GM18499 (cell line): ENCODE results near the gene COL9A3.
"Not testable (repeated sequence)": the region's sequence is repeated elsewhere in the genome, so short reads cannot be mapped to it uniquely, and the experiment has no call there.

Source experiments
- ATAC-seq: cut with Tn5 transposase; IDR thresholded peaks from one replicate; pipeline ENCODE4 v1.9.1; 2021; ENCODE audit warnings: moderate number of reproducible peaks; ENCODE audit not compliant: insufficient read depth, unreplicated experiment

The COL9A3 gene

DNA sequence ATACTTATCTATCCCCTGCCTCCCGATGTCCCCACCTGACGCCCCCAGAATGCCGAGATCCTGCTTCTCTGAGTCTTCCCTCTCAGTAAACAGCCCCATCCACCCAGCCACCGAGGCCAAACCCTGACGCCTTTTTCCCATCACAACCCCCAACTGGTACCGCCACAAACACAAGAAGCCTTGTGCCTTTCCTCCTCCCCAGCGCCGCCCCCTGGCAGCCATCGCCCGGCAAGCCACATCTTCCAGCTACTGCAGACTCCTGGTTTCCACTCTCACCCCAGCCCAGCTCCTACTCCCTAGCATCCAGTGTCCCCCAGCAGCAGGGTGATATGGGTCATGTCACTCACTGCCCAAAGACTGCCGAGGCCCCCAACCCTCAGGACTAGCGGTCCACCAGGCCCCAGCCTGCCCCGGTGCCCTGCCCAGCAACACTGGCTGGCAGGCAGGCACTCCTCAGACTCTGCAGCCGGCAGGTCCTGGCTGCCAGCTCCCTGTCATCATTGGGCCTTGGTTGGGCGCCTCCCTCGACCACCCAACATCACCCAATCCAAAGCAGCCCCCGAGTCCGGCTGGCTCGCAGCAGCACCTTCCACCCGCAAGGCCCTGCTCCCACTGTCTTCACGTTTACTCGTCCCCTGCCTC, 33.6 kb downstream of the COL9A3 start:
- ATAC-seq = no peak

- ATAC-seq = no peak
Measured at GRCh38 chr20:62852196-62852595, 35.3 kb downstream of the COL9A3 start.

DNA sequence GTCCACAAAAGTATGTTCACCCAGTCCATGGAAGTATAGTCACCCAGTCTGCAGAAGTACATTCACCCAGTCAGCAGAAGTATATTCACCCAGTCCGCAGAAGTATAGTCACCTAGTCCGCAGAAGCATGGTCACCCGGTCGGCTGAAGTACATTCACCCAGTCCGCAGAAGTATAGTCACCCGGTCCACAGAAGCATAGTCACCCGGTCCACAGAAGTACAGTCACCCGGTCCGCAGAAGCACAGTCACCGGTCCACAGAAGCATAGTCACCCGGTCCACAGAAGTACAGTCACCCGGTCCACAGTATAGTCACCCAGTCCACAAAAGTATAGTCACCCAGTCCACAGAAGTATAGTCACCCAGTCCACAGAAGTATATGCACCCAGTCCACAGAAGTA, 36.0 kb downstream of the COL9A3 start:
- no peak for ATAC-seq

DNA sequence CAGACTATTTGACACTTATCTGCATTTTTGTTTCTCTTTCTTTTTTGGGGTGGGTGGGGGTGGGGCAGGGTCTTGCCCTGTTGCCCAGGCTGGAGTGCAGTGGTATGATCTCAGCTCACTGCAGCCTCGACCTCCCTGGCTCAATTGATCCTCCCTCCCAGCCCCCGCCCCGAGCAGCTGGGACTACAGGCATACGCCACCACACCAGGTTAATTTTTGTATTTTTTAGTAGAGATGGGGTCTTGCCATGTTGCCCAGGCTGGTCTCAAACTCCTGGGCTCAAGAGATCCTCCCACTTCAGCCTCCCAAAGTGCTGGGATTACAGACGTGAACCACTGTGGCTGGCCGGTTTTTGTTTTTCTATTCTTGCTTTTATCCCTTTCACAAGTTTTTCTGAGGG, 36.5 kb downstream of the COL9A3 start:
- ATAC-seq = not testable (repeated sequence)

DNA sequence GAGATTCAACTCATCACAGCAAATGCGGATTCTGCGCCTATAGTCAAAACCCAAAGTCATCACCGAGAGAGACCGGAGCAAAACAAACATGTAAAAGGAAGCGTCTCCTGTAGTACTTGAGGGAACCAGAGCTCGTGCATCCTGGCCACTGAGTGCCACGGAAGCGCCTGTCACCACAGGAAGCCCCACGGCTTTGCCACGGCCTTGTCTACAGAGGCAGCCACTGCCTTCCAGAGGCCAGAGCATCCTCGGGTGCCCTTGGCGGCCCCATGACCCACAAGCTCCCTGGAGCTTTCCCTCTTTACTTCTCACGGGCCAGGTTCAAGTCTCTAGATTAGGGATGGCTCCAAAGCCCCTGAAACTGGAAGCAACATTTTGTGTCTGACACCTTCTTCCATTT, 37.3 kb downstream of the COL9A3 start:
- ATAC-seq = no peak

DNA sequence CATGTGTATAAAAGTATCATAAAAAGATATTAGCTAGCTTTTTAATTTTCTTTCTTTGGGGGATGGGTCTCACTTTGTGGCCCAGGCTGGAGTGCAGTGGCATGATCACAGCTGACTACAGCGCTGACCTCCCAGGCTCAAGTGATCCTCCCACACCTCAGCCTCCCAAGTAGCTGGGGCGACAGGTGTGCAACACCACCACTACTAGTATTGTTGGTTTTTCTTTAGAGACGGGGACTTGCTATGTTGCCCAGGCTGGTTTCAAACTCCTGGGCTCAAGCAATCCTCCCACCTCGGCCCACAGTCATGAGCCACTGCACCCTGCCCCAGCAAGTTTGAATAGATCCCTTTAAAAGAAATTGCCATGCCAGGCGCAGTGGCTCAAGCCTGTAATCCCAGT, 38.3 kb downstream of the COL9A3 start:
- no peak for ATAC-seq

DNA sequence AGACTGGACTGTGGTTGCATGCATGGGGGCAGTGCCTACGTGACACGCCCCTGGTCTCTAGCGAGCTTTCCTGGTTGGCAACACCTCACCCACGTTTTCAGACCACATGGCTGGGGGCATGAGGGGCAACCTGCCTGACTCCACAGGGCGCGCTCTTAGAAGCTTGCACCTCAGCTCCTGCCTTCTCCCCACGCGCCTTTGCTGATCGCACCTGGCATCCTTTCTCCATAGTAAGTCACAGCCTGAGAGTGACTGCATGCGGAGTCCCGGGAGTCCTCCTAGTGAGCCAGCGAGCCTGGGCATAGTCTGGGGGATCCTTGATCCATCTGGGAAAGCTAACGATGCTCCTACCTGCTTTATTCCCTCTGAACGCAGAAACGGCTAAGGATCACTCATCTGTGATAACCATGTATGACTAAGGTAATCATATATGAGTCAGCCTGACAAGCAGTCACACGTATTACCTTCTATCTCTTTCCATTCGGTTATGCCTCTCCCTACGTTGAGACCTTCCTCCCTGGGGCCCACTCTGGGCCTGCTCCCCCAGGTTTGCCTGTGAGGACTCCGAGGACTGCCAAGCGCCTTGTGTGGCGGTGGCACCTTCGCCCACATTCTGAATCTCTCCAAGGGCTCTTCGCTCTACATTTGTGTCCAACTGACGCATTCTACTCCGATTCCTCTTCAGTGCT, 40.2 kb downstream of the COL9A3 start:
- no peak for ATAC-seq

DNA sequence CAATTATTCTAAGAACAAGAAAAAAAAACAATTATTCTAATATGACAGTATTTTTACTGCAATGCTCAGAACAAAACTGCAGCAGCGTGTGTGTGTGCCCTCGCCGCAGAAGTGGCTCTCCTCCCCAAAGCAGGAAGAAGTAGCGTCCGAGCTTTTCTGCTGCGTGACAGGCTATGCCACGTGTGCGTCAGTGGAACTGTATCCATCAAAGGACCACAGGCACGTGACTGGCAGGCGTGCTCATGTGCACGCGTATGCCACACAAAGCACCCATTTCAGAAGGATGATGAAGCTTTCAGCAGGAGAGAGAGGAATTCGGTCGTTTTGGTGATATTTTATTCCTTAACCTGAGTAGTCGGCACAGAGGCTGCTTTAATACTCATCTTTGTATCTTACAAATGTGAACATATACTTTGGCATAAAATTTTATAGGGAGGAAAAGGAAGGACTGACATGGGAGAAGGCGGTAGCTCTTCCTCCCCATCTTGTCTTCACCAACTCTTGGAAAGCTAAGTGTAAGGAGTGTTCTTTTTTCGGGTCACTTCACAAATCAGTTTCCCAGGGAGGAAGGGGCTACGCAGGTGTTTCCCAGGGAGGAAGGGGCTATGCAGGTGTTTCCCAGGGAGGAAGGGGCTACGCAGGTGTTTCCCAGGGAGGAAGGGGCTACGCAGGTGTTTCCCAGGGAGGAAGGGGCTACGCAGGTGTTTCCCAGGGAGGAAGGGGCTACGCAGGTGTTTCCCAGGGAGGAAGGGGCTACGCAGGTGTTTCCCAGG, 41.4 kb downstream of the COL9A3 start:
- no peak for ATAC-seq

DNA sequence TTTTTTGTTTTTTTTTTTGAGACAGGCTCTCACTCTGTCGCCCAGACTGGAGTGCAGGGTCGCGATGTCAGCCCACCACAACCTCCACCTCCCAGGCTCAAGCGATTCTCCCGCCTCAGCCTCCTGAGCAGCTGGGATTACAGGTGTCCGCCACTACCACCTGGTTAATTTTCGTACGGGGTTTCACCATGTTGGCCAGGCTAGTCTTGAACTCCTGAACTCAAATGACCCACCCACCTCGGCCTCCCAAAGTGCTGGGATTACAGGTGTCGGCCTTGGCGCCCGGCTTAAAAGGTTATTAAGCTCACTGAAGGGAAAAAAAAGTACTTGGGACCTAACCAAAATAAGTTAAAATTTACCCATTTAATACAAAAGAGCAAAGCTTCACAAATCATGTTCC, 42.9 kb downstream of the COL9A3 start:
- no peak for ATAC-seq

- ATAC-seq = no peak
Measured at GRCh38 chr20:62860391-62860923, 43.6 kb downstream of the COL9A3 start.

DNA sequence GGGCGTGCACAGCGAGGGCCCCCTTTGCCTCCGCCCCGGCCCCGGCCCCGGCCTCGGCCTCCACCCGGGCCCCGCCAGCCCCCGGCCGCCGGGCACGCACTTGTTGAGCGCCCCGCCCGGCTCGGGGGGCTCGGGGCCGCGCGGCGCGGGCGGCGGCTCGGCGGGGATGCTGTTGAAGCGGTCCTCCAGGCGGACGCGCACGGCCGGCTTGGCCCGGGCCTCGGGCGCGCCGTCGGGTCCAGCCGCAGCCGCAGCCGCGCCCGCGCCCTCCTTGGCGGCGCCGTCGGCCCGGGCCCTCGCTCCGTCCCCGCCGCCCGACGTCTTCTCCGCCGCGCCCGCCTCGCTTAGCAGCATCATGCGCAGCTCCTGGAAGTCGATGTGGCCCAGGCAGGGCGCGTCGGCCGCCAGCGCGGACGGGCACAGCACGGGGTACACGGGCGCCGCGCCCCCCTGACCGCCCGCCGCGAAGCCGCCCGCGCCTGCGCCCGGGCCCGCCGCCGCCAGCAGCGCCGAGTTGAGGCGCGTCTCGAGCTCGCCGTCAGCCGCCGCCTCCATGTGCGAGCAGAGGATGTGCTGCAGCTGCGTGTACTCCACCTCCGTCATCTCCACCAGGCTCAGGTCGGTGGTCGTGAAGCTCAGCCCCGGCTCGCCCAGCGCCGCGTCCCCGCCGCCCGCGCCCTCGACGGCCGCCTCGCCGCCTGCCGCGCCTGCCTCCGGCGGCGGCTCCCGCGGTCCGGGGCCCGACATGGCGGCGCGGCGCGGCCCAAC, 44.3 kb downstream of the COL9A3 start:
- ATAC-seq = no peak

- ATAC-seq = no peak
Measured at GRCh38 chr20:62861726-62862336, 45.0 kb downstream of the COL9A3 start, which contains the start of gene TCFL5. TSS of gene TCFL5 (minus strand) at chr20:62861822. CDS start at chr20:62861670, 152 bp downstream.

DNA sequence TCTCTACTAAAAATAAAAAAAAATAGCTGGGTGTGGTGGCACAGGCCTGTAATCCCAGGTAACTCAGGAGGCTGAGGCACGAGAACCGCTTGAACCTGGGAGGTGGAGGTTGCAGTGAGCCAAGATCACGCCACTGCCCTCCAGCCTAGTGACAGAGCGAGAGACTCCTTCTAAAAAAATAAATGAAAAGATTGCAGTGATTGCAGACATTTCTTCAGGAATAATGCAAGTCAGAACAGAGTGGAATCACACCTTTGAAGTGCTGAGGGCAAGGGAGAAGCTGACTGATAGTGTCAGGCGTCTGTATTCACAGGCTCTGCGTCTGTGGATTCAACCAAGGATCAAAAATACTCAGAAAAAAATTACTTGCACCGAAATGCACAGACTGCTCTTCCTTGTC, 47.4 kb downstream of the COL9A3 start:
- no peak for ATAC-seq

- no peak for ATAC-seq
Measured at GRCh38 chr20:62872184-62872847, 55.5 kb downstream of the COL9A3 start.

- no peak for ATAC-seq
Measured at GRCh38 chr20:62872862-62873261, 56.0 kb downstream of the COL9A3 start.

DNA sequence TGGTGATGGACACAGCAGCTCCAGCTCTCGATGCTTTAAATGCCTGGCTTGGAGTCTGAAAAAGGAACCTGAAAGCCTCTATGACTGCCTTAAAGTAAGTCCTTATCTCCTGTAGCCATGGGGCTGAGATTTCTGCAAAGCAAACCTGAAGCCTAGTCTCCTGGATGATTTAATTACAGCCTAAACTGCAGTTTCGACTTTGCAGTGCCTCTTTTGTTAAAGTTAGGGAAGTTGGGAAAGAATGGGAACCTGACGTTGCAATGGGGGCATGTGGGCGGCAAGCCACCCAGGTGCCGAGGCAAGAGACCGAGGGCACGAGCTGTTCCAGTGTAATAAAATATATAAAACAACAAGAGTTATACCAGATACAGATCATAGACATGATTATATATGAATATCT, 56.4 kb downstream of the COL9A3 start:
- ATAC-seq = no peak

DNA sequence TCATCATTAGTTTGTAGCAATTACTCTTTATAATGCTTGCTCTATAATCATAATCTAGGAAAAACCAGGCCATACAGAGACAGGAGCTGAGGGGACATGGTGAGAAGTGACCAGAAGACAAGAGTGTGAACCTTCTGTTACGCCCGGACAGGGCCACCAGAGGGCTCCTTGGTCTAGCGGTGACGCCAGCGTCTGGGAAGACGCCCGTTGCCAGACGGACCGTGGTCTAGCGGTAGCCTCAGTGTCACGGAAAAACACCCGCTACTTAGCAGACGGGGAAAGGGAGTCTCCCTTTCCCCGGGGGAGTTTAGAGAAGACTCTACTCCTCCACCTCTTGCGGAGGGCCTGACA, 56.8 kb downstream of the COL9A3 start:
- not testable (repeated sequence) for ATAC-seq

DNA sequence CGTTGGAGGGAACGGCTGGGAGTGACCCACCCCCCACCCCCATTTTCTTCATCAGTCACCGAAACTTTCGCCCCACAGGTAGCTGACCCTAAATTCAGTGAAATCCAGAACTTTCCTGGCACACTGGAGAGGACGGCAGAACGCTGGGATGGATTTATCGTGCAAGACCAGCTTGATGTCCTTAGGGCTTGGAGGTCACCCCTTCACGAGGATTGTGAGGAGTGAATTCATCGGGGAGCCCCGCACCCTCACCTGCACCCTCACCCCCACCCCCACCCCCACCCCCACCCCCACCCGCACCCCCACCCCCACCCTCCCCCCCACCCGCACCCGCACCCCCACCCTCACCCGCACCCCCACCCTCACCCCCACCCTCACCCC, 58.1 kb downstream of the COL9A3 start:
- ATAC-seq = no peak
